Keratinocyte (primary cell): Measurements from ENCODE around the gene APMAP. TPM values are rescaled to one million over a fixed set of nuclear protein-coding genes. Genes with fewer than 3 reads are reported as not detected.

Experiments
- DNase-seq: peaks from one replicate; pipeline ENCODE4 v3.0.0-alpha.2; 2011; ENCODE audit warnings: low read depth, missing footprints, low spot score
- FAIRE-seq: peaks from 2 replicates; lab custom pipeline; 2011; peaks lifted over from hg19 to GRCh38; lab: Jason Lieb, UNC
- H2AFZ ChIP-seq: 2 replicates; pipeline ENCODE4 v1.6.0; 2012; ENCODE audit warnings: low read length, control low read depth, inconsistent platforms; ENCODE audit not compliant: control insufficient read depth
- H3K27ac ChIP-seq: 2 replicates; pipeline ENCODE4 v1.5.1; 2011; ENCODE audit warnings: low read length; ENCODE audit not compliant: control insufficient read depth, insufficient read depth
- H3K27me3 ChIP-seq: 3 replicates; pipeline ENCODE4 v1.6.0; 2011; ENCODE audit warnings: low read length; ENCODE audit not compliant: control insufficient read depth, insufficient read depth; ENCODE audit errors: extremely low read depth
- H3K36me3 ChIP-seq, 2 experiments: 2 replicates in 1 of 2; 3 replicates in 1 of 2; pipeline ENCODE4 v1.5.1; 2011; ENCODE audit warnings: low read length in 2 of 2, mild to moderate bottlenecking in 1 of 2; ENCODE audit not compliant: control insufficient read depth in 2 of 2, insufficient read depth in 2 of 2; ENCODE audit errors: extremely low read depth in 1 of 2
- H3K4me1 ChIP-seq: 3 replicates; pipeline ENCODE4 v1.5.1; 2011; ENCODE audit warnings: low read length; ENCODE audit not compliant: control insufficient read depth, insufficient read depth; ENCODE audit errors: extremely low read depth
- H3K4me2 ChIP-seq: 3 replicates; pipeline ENCODE4 v1.6.0; 2011; ENCODE audit warnings: low read depth, low read length; ENCODE audit not compliant: control insufficient read depth, insufficient read depth; ENCODE audit errors: extremely low read depth
- H3K4me3 ChIP-seq, 3 experiments: fragments of 200-600 bp in 1 of 3; sonication (generic) in 1 of 3; 2 replicates in 2 of 3; 3 replicates in 1 of 3; pipeline ENCODE4 v1.5.1; 2011 to 2016; ENCODE audit warnings: low read length in 3 of 3, mild to moderate bottlenecking in 3 of 3, control low read depth in 2 of 3, inconsistent platforms in 1 of 3, low read depth in 1 of 3, mixed read lengths in 1 of 3, mixed run types in 1 of 3, moderate library complexity in 1 of 3; ENCODE audit not compliant: control insufficient read depth in 2 of 3, insufficient read depth in 2 of 3; ENCODE audit errors: extremely low read depth in 1 of 3
- H3K79me2 ChIP-seq: 2 replicates; pipeline ENCODE4 v1.6.0; 2012; ENCODE audit warnings: low read length; ENCODE audit not compliant: control insufficient read depth, insufficient read depth
- H3K9ac ChIP-seq: 3 replicates; pipeline ENCODE4 v1.6.0; 2011; ENCODE audit warnings: low read length; ENCODE audit not compliant: control insufficient read depth, insufficient read depth; ENCODE audit errors: extremely low read depth
- H3K9me1 ChIP-seq: 3 replicates; pipeline ENCODE4 v1.6.0; 2011; ENCODE audit warnings: low read length; ENCODE audit not compliant: control insufficient read depth, insufficient read depth; ENCODE audit errors: extremely low read depth
- H3K9me3 ChIP-seq: 2 replicates; pipeline ENCODE4 v1.5.1; 2012; ENCODE audit warnings: low read depth, low read length; ENCODE audit not compliant: control insufficient read depth
- H4K20me1 ChIP-seq: 3 replicates; pipeline ENCODE4 v1.6.0; 2011; ENCODE audit warnings: low read length; ENCODE audit not compliant: control insufficient read depth, insufficient read depth; ENCODE audit errors: extremely low read depth
- CTCF ChIP-seq, 3 experiments: IDR thresholded peaks in 1 of 3; conservative IDR thresholded peaks in 1 of 3; optimal IDR thresholded peaks in 1 of 3; 2 replicates in 2 of 3; 3 replicates in 1 of 3; pipeline versions ENCODE3 to v1.5.1; 2011; ENCODE audit warnings: low read length in 3 of 3, mild to moderate bottlenecking in 3 of 3, moderate library complexity in 2 of 3, control low read depth in 1 of 3, inconsistent platforms in 1 of 3; ENCODE audit not compliant: insufficient read depth in 2 of 3; ENCODE audit errors: extremely low read depth in 1 of 3
- EZH2 ChIP-seq: IDR thresholded peaks from one replicate; pipeline ENCODE4 v1.6.1; 2012; ENCODE audit warnings: inconsistent platforms, mild to moderate bottlenecking, low read length, moderate library complexity
- dilution Hi-C: fragments of 300-500 bp; cut with MboI; formaldehyde crosslinking; loops from one replicate; pipeline ENCODE4 v1.7.0; 2020; ENCODE audit warnings: low sequenced_read_pairs; ENCODE audit not compliant: extremely low pct_ligation_motif_present
- polyA plus RNA-seq, 5 experiments: library from polyadenylated mRNA; depleted of rRNA in 3 of 5; stranded (reverse) in 3 of 5; stranded (forward) in 1 of 5; unstranded in 1 of 5; fragments of >200 nt; gene quantifications; 1 replicate in 1 of 5; 2 replicates in 3 of 5; 3 replicates in 1 of 5; pipeline versions ENCODE4 v1.2.1 to v1.2.3, GENCODE V29; 2011 to 2012; ENCODE audit warnings: missing spikeins in 2 of 5, low read depth in 1 of 5, low replicate concordance in 1 of 5

The APMAP gene
- polyA plus RNA-seq, 1 donor (not counting 4 experiments of a cell fraction or from before 2014, with no cell fraction given): 48.9 TPM

GRCh38 chr20:25035921-25036320 is 43.4 kb upstream of the APMAP start:
- TF ChIP-seq EZH2 (no peak), CTCF (optimal IDR thresholded peaks at IDR 0.05 in 1 of 3, IDR thresholded peaks at IDR 0.05 in 1 of 3, conservative IDR thresholded peaks at IDR 0.05 in 1 of 3; ENCODE audit: extremely low read depth in 1 of 3, insufficient read depth in 2 of 3, low read length in 3 of 3) (no peak)
- peaks cover 4% of the 10 kb centered on the region for H3K27me3 ChIP-seq
- H3K4me1 ChIP-seq: peaks cover 20% of the 10 kb centered on the region
- FAIRE-seq: no peak
- H3K9me1 ChIP-seq: no peaks in the 10 kb centered on the region
- H3K79me2 ChIP-seq: no peaks in the 10 kb centered on the region
- no peaks in the 10 kb centered on the region for H3K9me3 ChIP-seq
- no peak overlapping the region for H3K4me3 ChIP-seq
- H3K36me3 ChIP-seq: no peaks in the 10 kb centered on the region
- no peak overlapping the region for H3K27ac ChIP-seq
- DNase-seq: no peak
- no peak overlapping the region for H3K9ac ChIP-seq
- H2AFZ ChIP-seq: no peak overlapping the region
- H3K4me2 ChIP-seq: no peak overlapping the region
- no peaks in the 10 kb centered on the region for H4K20me1 ChIP-seq
- dilution Hi-C loops: no loop called here

GRCh38 chr20:25033924-25034300 is 41.4 kb upstream of the APMAP start:
- no peaks in the 10 kb centered on the region for H3K79me2 ChIP-seq
- TF ChIP-seq EZH2: no peak
- no peak for TF ChIP-seq CTCF (optimal IDR thresholded peaks at IDR 0.05 in 1 of 3, IDR thresholded peaks at IDR 0.05 in 1 of 3, conservative IDR thresholded peaks at IDR 0.05 in 1 of 3; ENCODE audit: extremely low read depth in 1 of 3, insufficient read depth in 2 of 3, low read length in 3 of 3)
- H3K9me1 ChIP-seq: no peaks in the 10 kb centered on the region
- no peaks in the 10 kb centered on the region for H3K9me3 ChIP-seq
- H3K27ac ChIP-seq: no peak overlapping the region
- dilution Hi-C loops: no loop called here
- H3K36me3 ChIP-seq: no peaks in the 10 kb centered on the region
- no peak for FAIRE-seq
- no peak overlapping the region for H2AFZ ChIP-seq
- H3K9ac ChIP-seq: no peak overlapping the region
- no peak overlapping the region for H3K4me2 ChIP-seq
- no peaks in the 10 kb centered on the region for H4K20me1 ChIP-seq
- H3K27me3 ChIP-seq: peaks cover 8% of the 10 kb centered on the region
- no peak for DNase-seq
- H3K4me3 ChIP-seq: no peak overlapping the region
- H3K4me1 ChIP-seq: peaks cover 6% of the 10 kb centered on the region
